GM21423 (cell line): Measurements from ENCODE around the gene ADGRG3.
"Not testable (repeated sequence)": the region's sequence is repeated elsewhere in the genome, so short reads cannot be mapped to it uniquely, and the experiment has no call there.

ENCODE experiments used
- ATAC-seq: cut with Tn5 transposase; IDR thresholded peaks from one replicate; pipeline ENCODE4 v1.9.1; 2021; ENCODE audit warnings: mild to moderate bottlenecking, moderate library complexity; ENCODE audit not compliant: unreplicated experiment

Gene ADGRG3

DNA sequence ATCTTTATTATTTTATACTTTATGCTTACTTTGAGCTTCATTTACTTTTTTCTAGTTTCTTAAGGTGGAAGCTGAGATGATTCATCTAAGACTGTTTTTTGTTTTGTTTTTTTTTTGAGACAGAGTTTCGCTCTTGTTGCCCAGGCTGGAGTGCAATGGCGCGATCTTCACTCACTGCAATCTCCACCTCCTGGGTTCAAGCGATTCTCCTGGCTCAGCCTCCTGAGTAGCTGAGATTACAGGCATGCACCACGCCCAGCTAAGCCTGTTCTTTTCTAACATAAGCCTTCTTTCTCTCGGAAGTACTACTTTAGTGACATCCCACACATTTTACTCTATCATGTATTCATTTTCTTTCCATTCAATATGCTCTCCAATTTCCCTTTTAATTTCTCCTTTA is 44.5 kb downstream of the ADGRG3 start:
- ATAC-seq: not testable (repeated sequence)

DNA sequence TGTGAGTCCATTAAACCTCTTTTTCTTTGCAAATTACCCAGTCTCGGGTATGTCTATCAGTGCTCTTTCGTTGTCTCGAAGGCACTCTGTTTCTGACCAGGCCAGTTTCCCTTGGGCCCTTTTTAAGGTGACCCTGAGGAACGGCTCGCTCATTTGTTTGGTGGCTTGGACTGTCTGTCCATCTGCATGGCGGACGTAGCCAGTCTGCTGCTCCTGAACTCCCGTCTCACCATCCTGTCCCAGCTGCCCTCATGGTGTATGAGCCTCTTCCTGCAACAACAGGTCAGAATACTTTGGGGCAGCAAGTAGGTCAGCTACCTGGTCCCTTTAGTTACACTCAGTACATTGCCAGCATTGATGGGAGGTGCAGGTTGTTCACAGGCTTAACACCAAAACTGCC is 45.5 kb downstream of the ADGRG3 start:
- ATAC-seq: no peak

DNA sequence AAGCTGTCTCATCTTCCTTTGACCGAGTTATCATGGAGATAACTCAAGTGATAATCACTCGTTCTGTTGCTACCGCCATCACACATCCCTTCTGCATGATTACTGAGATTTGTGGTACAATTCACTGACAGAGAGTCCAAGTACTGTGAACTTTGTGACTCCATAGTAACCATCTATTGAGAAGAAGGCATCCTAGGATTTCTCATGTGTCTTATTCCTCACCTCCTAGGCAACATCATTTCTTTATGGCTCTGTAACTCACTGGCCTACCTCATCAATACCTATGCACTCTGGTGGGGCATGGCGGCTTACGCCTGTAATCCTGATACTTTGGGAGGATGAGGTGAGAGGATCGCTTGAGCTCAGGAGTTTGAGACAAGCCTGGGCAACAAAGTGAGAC is 45.9 kb downstream of the ADGRG3 start:
- ATAC-seq: no peak

DNA sequence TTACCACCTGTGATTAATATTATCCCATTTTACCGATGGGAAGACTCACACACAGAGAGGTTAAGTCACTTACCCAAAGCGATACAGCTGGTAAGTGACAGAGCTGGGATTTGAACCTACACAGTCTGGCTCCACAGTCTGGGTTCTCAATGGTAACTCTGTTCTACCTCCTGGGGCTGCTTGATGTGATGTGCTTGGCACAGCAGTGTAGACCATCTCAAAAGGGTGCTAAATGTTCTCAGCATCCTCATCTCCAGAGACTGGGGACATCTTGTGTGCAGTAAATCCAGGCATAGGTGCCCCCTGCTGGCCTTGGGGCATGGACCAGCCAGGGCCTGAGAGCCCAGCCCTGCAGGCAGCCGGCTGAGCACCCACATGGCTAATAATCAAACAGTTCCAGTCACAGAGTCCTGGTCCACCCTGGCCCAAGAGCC is 52.1 kb downstream of the ADGRG3 start:
- ATAC-seq: no peak

DNA sequence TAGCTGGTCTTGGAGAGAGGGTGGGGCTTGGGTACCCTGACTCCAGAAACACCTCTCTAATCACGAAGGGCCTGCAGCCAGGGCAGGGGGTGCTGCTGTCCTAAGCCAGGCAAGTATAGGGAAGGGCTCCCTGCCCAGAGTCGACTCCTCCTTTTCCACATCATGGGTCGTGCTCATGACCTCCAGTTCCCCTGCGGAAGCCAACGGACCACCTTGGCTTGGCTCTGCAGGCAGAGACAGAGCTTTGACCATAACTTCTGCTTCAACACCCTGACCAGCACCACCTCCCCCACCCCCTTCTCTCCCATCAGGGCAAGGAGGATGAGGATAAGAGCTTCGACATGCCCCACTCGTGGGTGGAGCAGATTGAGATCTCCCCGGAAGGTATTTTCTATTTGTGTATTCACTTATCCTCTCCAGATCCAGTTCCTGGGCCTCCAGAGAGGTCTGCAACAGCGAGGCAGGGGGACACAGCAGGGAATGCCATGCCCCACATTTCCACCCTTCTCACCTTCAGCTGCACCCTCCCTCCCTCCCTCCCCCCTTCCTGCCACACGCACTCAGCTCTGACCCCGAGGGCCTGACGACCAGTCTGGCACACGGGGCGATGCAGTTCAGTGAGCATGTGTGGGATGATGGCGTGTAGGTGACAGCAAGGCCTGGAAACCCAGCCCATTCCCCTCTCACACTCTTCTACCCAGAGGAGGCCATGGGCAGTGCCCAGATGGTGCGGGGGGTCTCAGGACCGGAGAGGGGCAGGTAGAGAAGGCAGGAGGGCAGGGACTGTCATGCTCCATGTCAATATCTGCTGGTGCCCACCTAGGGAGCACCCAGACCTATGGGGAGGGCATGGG is 53.5 kb downstream of the ADGRG3 start:
- no peak for ATAC-seq

DNA sequence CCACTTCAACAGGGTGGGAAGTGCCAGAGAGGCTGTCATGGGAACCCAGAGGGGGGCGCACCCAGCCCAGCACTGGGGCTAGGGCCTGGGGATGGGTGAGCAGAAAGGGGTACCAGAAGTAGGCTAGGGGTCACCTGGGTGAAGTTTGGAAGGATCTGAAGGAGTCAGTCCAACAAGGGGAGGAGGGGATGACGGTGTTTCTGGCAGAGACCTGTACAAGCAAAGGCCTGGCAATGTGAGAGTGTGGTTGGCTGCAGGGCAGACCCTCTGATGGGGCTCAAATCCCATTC is 54.0 kb downstream of the ADGRG3 start:
- no peak for ATAC-seq

DNA sequence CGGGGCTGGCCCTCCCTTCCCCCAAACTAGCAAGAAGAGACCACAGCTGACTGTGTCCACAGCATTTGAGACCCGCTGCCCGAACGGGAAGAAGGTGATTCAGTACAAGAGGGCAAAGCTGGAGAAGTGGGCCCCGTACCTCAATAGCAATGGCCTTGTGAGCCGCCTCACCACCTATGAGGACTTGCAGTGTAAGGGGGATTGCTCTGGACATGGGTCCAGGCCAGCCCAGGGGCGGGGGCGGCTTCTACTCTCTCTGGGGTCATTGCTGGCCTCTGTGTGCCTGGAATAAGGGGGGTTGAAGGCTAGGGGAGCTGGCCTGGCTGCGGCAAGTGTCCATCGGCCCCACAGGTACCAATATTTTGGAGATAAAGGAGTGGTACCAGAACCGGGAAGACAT is 54.5 kb downstream of the ADGRG3 start:
- no peak for ATAC-seq

DNA sequence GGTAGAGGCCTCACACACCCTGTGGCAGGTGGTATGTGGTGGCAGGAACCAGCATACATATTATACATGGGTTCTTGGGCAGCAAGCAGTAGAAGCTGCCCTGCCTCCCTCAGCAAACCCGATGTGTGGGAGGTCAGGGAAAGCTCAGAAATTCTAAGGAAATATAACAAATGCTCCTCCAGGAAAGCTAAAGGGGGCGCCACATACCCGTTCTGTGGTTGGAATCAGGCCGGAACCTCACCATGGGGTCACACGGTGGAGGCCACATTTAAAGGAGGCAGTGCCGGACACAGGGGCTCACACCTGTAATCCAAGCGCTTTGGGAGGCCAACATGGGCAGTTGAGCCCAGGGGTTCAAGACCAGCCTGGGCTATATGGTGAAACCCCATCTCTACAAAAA is 55.1 kb downstream of the ADGRG3 start:
- ATAC-seq: no peak

DNA sequence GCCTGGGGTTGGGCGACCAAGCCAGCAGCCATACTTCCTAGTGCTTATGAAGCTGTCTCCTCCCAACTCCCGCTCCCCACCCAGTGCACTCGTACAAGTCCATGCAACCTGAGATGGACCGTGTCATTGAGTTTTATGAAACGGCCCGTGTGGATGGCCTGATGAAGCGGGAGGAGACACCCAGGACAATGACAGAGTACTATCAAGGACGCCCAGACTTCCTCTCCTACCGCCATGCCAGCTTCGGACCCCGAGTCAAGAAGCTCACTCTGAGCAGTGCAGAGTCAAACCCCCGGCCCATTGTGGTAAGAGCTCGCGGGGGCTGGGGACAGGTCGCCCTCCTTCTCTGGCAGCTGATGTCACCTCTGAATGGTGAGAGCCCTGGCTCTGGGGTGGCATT is 56.4 kb downstream of the ADGRG3 start:
- no peak for ATAC-seq

DNA sequence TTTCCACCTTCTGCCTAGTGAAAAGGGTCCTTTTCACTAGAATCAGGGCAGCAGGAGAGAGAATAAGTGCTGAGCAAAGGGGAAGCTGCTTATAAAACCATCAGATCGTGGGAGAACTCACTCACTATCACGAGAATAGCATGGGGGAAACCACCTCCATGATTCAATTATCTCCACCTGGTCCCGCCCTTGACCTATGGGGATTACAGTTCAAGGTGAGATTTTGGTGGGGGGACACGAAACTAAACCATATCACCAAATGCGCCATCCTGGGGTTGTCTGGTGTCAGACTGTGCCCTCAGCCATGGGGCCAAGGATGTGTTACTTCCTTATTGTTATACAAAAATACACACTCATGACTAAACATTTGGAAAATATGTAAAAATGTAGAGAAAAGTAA is 57.0 kb downstream of the ADGRG3 start:
- no peak for ATAC-seq

DNA sequence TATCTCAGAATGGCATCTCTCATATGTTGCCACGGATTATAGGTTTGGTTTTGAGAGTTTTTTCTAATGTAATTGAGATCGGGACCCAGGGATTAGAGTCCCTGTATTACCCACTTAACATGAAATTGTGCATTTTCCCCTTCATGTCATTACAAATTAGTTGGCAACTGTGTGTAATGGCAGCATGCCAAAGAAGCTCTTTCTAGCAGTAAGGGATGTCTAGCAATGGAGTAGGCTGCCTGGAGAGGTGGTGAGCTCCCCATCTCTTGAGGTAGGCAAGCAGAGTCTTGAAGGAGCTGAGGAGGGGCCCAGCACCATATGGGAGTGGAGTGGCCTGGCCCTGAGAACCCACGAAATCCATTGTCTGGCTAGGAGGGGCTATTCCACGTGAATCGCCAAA is 57.4 kb downstream of the ADGRG3 start:
- ATAC-seq: no peak

DNA sequence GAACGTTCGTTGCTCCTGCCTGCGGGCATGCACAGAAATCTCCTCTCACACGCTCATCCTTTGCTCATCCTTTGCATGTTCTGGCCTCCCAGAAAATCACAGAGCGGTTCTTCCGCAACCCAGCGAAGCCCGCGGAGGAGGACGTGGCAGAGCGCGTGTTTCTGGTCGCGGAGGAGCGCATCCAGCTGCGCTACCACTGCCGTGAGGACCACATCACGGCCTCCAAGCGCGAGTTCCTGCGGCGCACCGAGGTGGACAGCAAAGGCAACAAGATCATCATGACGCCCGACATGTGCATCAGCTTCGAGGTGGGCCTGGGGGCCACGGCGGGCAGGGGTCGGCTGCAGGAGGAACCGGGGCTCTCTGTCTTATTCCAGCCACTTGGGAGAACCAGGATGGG is 57.9 kb downstream of the ADGRG3 start:
- ATAC-seq: no peak

DNA sequence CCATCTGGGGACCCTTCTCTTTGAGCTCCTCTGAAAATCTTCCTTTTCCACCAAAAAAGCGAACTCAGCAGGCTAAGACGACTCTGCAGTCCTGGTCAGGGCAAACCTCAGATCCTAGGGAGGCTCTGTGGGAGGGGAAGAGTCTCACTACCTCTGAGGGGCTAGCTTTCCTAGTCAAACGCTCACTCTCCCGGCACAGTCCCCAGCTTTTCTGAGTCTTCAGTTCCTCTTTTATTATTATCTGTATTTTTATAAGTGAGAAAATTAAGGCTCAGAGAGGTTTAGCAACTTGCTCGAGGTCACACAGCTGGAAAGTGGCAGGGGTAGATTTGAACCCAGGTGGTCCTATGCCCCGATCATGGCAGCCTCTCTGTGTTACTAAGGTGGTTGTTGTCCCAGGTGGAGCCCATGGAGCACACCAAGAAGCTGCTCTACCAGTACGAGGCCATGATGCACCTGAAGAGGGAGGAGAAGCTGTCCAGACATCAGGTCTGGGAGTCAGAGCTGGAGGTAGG is 58.4 kb downstream of the ADGRG3 start:
- no peak for ATAC-seq

DNA sequence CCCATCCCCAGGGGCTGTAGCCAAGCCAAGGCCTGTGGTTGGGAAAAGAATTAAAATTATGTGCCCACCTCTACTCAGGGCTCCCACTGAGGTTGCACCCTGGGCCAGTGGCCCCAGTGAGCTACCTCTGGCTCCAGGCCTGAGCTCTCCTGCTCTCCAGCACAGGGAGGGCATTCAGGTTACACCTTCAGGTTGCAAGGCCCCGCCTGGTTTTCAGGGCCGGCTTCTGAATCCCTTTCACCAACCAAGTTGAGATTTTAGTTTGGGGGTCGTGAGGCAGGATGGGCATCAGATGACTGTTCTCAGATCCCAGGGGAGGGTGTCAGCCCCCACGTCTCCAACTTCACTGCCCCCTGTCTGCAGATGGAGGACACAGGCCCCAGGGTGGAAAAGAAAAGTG is 59.5 kb downstream of the ADGRG3 start:
- no peak for ATAC-seq

DNA sequence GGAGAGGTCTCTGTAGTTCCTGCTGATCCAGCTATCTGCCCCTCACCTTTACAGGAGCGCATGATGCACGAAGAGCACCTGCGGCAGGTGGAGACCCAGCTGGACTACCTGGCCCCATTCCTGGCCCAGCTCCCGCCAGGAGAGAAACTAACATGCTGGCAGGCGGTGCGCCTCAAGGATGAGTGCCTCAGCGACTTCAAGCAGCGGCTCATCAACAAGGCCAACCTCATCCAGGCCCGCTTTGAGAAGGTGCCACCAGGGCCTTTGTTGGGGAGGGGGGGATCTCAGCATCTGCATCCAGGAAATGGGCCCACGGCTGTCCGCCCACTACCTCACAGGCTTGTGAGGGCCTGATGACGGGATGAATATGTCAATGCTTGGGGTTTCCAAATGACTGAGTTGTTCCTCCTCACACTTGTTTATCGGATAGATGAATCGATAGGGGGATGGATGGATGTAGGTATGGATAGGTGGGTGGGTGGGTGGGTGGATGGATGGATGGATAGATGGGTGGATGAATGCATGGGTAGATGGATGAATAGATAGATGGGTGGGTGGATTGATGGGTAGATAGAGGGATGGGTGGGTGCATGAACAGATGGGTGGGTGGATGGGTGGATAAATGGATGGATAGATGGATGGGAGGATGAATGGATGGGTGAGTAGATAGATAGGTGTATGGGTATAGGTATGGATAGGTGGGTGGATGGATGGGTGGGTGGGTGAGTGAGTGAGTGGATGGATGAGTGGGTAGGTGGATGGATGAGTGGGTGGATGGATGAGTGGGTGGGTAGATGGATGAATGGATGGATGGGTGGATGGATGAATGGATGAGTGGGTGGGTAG is 60.5 kb downstream of the ADGRG3 start:
- ATAC-seq: no peak

DNA sequence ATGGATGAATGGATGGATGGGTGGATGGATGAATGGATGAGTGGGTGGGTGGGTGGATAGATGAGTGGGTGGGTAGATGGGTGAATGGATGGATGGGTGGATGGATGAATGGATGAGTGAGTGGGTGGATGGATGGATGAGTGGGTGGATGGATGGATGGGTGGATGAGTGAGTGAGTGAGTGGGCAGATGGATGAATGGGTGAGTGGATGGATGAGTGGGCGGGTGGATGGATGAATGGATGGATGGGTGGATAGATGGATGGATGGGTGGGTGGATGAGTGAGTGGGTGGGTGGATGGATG is 61.0 kb downstream of the ADGRG3 start:
- ATAC-seq: no peak

DNA sequence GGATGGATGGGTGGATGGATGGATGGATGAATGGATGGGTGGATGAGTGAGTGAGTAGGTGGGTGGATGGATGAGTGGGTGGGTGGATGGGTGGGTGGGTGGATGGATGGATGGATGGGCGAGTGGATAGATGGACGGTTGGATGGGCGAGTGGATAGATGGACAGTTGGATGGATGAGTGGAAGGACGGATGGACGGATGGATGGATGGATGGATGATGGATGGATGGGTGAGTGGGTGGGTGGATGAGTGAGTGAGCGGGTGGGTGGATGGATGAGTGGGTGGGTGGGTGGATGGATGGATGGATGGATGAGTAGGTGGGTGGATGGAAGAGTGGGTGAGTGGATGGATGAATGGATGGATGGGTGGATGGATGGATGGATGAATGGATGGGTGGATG is 61.7 kb downstream of the ADGRG3 start:
- ATAC-seq: not testable (repeated sequence)

DNA sequence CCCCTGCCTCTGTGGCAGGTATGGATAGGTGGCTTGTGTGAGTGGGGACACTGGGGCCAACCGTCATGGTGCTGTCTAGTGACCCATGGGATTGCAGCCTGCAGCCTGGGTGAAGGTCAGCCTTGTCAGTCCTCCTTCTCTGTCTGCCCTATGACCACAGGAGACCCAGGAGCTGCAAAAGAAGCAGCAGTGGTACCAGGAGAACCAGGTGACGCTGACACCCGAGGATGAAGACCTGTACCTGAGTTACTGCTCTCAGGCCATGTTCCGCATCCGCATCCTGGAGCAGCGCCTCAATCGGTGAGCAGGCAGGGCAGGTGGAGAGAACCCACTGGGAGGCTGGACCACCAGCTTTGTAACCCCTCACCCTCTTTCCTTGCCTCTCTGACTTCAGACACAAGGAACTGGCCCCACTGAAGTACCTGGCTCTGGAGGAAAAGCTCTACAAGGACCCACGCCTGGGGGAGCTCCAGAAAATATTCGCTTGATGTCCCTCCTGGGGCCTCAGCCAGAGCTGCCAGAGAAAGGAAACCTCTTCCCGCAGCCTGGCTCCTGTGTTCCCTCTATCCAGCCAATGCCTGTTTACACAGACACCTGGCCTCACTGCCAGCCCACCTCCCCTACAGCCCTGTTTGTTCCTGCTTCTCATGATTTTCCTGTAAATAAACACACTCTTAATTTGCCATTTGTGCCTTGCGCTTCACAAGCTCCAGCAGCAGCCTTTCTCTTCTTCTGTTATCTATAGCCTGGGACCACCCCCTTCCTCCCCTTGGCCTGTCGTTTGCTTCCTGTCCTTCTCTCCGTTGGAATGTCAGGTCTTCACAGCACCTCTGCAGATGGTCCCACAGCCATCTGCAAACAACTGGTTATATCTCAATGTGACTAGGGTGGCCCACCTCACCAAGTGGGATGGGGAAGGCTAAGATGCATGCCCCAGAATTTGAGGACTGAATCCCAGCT is 62.9 kb downstream of the ADGRG3 start:
- no peak for ATAC-seq

DNA sequence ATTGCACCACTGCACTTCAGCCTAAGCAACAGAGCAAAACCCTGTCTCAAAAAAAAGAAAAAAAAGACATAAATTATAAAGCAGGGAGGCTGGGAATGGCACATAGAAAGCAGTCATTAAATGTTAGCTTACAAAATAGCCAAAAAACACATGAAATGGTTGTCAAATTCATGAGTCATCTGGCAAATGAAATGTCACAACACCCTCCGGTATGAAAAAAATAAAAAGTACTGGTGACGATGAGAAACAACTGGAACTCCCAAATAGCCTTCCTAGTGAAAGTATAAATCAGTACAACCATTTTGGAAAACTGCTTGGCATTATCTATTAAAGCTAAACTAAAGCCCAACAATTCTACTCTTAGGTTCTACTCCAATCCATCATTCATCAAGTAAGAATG is 63.9 kb downstream of the ADGRG3 start:
- no peak for ATAC-seq

DNA sequence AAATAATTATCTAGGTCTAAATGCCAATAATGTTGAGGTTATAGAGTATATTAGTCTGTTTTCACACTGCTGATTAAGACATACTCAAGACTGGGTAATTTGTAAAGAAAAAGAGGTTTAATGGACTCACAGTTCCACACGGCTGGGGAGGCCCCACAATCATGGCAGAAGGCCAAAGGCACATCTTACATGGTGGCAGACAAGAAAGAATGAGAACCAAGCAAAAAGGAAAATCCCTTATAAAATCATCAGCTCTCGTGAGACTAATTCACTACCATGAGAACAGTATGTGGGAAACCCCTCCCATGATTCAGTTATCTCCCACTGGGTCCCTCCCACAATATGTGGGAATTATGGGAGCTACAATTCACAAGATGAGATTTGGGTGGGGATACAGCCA is 64.6 kb downstream of the ADGRG3 start:
- ATAC-seq: no peak

DNA sequence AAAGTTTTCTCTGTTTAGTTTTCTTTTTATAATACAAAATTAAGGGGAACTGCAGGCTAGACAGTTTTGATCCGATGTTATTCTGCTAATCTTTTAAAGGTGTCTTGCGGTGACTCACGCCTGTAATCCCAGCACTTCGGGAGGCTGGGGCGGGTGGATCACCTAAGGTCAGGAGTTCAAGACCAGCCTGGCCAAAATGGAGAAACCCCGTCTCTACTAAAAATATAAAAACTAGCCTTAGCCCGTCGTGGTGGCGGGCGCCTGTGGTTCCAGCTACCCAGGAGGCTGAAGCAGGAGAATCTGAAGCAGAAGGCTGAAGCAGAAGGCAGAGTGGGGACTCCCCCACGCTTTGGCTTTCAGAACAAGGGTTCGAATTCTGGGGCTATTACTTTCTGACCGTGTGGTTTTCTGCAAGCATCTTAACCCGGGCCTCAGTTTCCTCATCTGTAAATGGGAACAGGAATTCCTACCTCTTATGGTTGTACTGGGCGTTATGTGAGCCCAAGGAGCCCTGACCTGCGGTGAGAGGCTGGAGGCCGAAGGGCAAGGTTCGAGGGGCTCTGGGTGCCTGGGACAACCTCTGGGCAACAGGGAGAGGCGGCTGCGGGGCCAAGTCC is 66.3 kb downstream of the ADGRG3 start:
- no peak for ATAC-seq
